SK-N-SH treated with all-trans-retinoic acid at 6 μM for 48 hours (cell line): ENCODE measurements around the gene NEIL1.

ENCODE experiments used
- ARNTL ChIP-seq: fragments of 450-650 bp; formaldehyde crosslinking; IDR thresholded peaks from 2 replicates; pipeline ENCODE4 v1.5.0; 2020; ENCODE audit warnings: low read depth, mild to moderate bottlenecking, moderate library complexity, borderline replicate concordance
- CREB5 ChIP-seq: fragments of 250-450 bp; sonication (Bioruptor Pico); IDR thresholded peaks from 2 replicates; pipeline ENCODE4 v1.5.1; 2020; ENCODE audit warnings: low read depth, mild to moderate bottlenecking, moderate library complexity
- CSDC2 ChIP-seq: fragments of 250-450 bp; sonication (Bioruptor Pico); IDR thresholded peaks from 2 replicates; pipeline ENCODE4 v1.5.0; 2020; ENCODE audit warnings: mild to moderate bottlenecking, moderate library complexity
- POU6F1 ChIP-seq: fragments of 250-450 bp; sonication (Bioruptor Pico); IDR thresholded peaks from 2 replicates; pipeline ENCODE4 v1.8.0; 2021; ENCODE audit warnings: low read depth, mild to moderate bottlenecking, moderate library complexity, borderline replicate concordance
- TSHZ2 ChIP-seq: fragments of 250-450 bp; sonication (Bioruptor Pico); IDR thresholded peaks from 2 replicates; pipeline ENCODE4 v1.5.0; 2020; ENCODE audit warnings: mild to moderate bottlenecking, moderate library complexity
- ZFP30 ChIP-seq: fragments of 450-650 bp; formaldehyde crosslinking; IDR thresholded peaks from 2 replicates; pipeline ENCODE4 v1.5.0; 2022; ENCODE audit warnings: mild to moderate bottlenecking, moderate library complexity

GRCh38 chr15:75360856-75361255 lies 14.0 kb downstream of the NEIL1 start:
- no peak for TF ChIP-seq ZFP30 (CRISPR knock-in tag)
- TF ChIP-seq CSDC2, result no peak
- no peak for TF ChIP-seq ARNTL
- TF ChIP-seq CREB5 (CRISPR knock-in tag), result no peak
- TF ChIP-seq POU6F1 (CRISPR knock-in tag), result no peak
- TF ChIP-seq TSHZ2, result no peak
